Panc1 (cell line): Measurements from ENCODE around the gene TMCC1.
"Not testable (repeated sequence)": the region's sequence is repeated elsewhere in the genome, so short reads cannot be mapped to it uniquely, and the experiment has no call there.

Experiments used
- SIN3A ChIP-seq: IDR thresholded peaks from 2 replicates; pipeline ENCODE4 v1.6.1; 2012; ENCODE audit warnings: low read depth, mild to moderate bottlenecking, low read length, moderate library complexity, borderline replicate concordance; ENCODE audit not compliant: insufficient read depth
- TF ChIP-seq, protein P1 (sequence below): fragments of 450-650 bp; IDR thresholded peaks from 2 replicates; pipeline ENCODE4 v1.5.1; 2017; ENCODE audit warnings: mild to moderate bottlenecking
- TF ChIP-seq, protein P2 (sequence below), 2 experiments: IDR thresholded peaks; 2 replicates each; pipeline ENCODE4 v1.6.1; 2011 to 2012; ENCODE audit warnings: low read depth in 2 of 2, control low read depth in 1 of 2, low read length in 1 of 2, mild to moderate bottlenecking in 1 of 2, moderate library complexity in 1 of 2; ENCODE audit not compliant: insufficient read depth in 1 of 2

DNA sequence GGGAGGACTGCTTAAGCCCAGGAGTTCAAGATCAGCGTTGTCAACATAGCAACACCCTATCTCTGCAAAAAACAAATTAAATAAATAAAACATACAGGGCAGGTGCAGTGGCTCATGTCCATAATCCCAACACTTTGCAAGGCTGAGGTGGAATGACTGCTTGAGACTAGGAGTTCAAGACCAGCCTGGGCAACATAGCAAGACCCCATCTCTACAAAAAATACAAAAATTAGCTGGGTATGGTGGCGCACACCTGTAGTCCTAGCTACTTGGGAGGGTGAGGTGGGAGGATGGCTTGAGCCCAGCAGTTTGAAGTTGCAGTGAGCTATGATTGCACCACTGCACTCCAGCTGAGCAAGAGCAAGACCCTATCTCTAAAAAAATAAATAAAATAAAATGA, 19.0 kb downstream of the TMCC1 start:
- TF ChIP-seq, protein P1, sequence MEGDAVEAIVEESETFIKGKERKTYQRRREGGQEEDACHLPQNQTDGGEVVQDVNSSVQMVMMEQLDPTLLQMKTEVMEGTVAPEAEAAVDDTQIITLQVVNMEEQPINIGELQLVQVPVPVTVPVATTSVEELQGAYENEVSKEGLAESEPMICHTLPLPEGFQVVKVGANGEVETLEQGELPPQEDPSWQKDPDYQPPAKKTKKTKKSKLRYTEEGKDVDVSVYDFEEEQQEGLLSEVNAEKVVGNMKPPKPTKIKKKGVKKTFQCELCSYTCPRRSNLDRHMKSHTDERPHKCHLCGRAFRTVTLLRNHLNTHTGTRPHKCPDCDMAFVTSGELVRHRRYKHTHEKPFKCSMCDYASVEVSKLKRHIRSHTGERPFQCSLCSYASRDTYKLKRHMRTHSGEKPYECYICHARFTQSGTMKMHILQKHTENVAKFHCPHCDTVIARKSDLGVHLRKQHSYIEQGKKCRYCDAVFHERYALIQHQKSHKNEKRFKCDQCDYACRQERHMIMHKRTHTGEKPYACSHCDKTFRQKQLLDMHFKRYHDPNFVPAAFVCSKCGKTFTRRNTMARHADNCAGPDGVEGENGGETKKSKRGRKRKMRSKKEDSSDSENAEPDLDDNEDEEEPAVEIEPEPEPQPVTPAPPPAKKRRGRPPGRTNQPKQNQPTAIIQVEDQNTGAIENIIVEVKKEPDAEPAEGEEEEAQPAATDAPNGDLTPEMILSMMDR: not testable (repeated sequence)
- TF ChIP-seq, protein P2, sequence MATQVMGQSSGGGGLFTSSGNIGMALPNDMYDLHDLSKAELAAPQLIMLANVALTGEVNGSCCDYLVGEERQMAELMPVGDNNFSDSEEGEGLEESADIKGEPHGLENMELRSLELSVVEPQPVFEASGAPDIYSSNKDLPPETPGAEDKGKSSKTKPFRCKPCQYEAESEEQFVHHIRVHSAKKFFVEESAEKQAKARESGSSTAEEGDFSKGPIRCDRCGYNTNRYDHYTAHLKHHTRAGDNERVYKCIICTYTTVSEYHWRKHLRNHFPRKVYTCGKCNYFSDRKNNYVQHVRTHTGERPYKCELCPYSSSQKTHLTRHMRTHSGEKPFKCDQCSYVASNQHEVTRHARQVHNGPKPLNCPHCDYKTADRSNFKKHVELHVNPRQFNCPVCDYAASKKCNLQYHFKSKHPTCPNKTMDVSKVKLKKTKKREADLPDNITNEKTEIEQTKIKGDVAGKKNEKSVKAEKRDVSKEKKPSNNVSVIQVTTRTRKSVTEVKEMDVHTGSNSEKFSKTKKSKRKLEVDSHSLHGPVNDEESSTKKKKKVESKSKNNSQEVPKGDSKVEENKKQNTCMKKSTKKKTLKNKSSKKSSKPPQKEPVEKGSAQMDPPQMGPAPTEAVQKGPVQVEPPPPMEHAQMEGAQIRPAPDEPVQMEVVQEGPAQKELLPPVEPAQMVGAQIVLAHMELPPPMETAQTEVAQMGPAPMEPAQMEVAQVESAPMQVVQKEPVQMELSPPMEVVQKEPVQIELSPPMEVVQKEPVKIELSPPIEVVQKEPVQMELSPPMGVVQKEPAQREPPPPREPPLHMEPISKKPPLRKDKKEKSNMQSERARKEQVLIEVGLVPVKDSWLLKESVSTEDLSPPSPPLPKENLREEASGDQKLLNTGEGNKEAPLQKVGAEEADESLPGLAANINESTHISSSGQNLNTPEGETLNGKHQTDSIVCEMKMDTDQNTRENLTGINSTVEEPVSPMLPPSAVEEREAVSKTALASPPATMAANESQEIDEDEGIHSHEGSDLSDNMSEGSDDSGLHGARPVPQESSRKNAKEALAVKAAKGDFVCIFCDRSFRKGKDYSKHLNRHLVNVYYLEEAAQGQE (IDR thresholded peaks at IDR 0.05; ENCODE audit: insufficient read depth in 1 of 2, low read depth in 2 of 2, low read length in 1 of 2): not testable (repeated sequence)
- not testable (repeated sequence) for TF ChIP-seq SIN3A
